Stomach (tissue), 4 donors: ENCODE data around the gene WDR93.

ENCODE experiments used
- POLR2A ChIP-seq, 4 donors: fragments of 450-650 bp; IDR thresholded peaks; one replicate each; pipeline ENCODE4 v1.6.1; 2016; ENCODE audit warnings: antibody characterized with exemption in 4 of 4, control low read depth in 2 of 4, mild to moderate bottlenecking in 1 of 4, moderate library complexity in 1 of 4
- TF ChIP-seq, protein P1 (sequence below), 7 experiments: fragments of 450-650 bp in 4 of 7; fragments of 200-600 bp in 3 of 7; sonication (generic) in 3 of 7; IDR thresholded peaks; one replicate each; pipeline ENCODE4 v1.5.1; 2016 to 2019; ENCODE audit warnings: antibody characterized with exemption in 7 of 7, control low read depth in 2 of 7, mild to moderate bottlenecking in 1 of 7

DNA sequence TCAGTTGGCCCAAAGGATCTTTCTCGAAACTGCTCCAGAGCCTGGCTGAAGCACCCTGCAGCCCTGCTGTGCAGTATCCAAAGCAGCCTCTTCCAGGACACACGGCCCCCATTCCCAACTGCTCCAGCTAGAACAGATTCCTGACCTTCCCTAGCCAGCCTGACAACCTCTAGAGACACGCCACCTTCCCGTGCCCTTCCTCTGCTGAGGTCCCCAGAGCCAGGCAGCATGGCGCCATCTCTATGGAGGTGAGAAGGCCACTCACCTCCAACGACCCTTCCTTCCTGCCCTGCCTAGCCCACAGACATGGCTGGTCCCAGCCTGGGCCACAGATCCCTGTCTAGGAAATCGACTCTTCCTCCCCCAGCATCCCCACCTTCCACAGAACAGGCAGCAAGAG is 38.5 kb upstream of the WDR93 start:
- TF ChIP-seq, protein P1, sequence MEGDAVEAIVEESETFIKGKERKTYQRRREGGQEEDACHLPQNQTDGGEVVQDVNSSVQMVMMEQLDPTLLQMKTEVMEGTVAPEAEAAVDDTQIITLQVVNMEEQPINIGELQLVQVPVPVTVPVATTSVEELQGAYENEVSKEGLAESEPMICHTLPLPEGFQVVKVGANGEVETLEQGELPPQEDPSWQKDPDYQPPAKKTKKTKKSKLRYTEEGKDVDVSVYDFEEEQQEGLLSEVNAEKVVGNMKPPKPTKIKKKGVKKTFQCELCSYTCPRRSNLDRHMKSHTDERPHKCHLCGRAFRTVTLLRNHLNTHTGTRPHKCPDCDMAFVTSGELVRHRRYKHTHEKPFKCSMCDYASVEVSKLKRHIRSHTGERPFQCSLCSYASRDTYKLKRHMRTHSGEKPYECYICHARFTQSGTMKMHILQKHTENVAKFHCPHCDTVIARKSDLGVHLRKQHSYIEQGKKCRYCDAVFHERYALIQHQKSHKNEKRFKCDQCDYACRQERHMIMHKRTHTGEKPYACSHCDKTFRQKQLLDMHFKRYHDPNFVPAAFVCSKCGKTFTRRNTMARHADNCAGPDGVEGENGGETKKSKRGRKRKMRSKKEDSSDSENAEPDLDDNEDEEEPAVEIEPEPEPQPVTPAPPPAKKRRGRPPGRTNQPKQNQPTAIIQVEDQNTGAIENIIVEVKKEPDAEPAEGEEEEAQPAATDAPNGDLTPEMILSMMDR (IDR thresholded peaks at IDR 0.05) = no peak
- TF ChIP-seq POLR2A (IDR thresholded peaks at IDR 0.05) = no peak
